HG03108 (cell line): ENCODE data around the gene INPP5D.

Source experiments
- ATAC-seq: cut with Tn5 transposase; IDR thresholded peaks from one replicate; pipeline ENCODE4 v1.9.1; 2021; ENCODE audit warnings: moderate library complexity; ENCODE audit not compliant: unreplicated experiment

The INPP5D gene

GRCh38 chr2:233251306-233252116, 191.4 kb downstream of the INPP5D start, which contains the start of gene ATG16L1:
ATG16L1 (plus strand) TSS chr2:233251673; CDS start chr2:233251828, 155 bp downstream.
- ATAC-seq, result peak; percentile 93

GRCh38 chr2:233252227-233252626, 192.1 kb downstream of the INPP5D start:
- no peak for ATAC-seq

GRCh38 chr2:233255151-233255550, 195.0 kb downstream of the INPP5D start:
- no peak for ATAC-seq

- no peak for ATAC-seq
Observed at GRCh38 chr2:233256048-233256447, 195.9 kb downstream of the INPP5D start.
